ENCODE measurements around the gene JPH3. TPM values are rescaled to one million over a fixed set of nuclear protein-coding genes. Genes with fewer than 3 reads are reported as not detected.

Gene JPH3
- total RNA-seq, 2 experiments from 2014 or later, result 0.07 to 0.09 TPM

GRCh38 chr16:87598431-87598830 lies 3.9 kb upstream of the JPH3 start:
- ChIA-PET CTCF (interaction anchor here (0.8 to 2.3 kb wide), 2 partner anchors 11 to 38 kb away, joined by 3 to 7 read pairs; no protein-coding TSS in a partner anchor), POLR2A (interaction anchor here (0.6 kb wide), 1 partner anchor 183 kb away, joined by 3 read pairs; no protein-coding TSS in a partner anchor)
- Mint-ChIP-seq H3K36me3 (ENCODE audit: low read depth) (no peaks in the 10 kb centered on the region), H3K27ac (no peak overlapping the region), H3K4me3 (no peak overlapping the region), H3K9me3 (no peaks in the 10 kb centered on the region), H3K27me3 (peaks cover 43% of the 10 kb centered on the region), H3K4me1 (ENCODE audit: low read depth) (peaks cover 5% of the 10 kb centered on the region)
- intact Hi-C loops (cut with micrococcal nuclease), result no loop called here
- TF ChIP-seq CTCF (IDR thresholded peaks at IDR 0.05), result no peak
- ATAC-seq (no peak), DNase-seq (no peak)

DNA sequence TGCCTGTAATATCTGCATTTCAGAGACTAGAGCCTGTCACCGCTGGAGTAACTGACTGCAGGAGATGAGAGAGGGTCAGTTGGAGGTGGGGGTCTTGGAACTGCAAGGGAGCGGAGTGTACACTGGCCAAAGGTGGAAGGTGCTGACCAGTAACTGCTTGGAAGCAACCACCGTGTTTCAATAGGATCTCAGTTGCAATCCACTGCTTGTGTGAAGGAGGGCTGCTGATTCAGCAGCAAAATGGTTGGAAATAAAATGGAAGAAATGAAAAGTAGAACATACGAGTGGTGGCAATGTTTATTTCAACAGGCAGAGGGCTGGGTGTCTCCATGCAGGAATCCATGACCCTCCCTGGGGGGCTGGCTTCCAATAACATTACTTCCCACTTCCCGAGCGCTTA lies 2.1 kb upstream of the JPH3 start:
- CTCF ChIA-PET, result no interaction called here
- no peak for TF ChIP-seq CTCF (IDR thresholded peaks at IDR 0.05)
- DNase-seq (no peak), ATAC-seq (no peak)
- intact Hi-C loops (cut with micrococcal nuclease), result no loop called here
- no peak overlapping the region for H3K27ac Mint-ChIP-seq
- H3K4me3 Mint-ChIP-seq, result no peak overlapping the region
- H3K4me1 Mint-ChIP-seq (ENCODE audit: low read depth), result peaks cover 10% of the 10 kb centered on the region
- H3K36me3 Mint-ChIP-seq (ENCODE audit: low read depth), result no peaks in the 10 kb centered on the region
- POLR2A ChIA-PET, result interaction anchor here (1.0 kb wide), 1 partner anchor 18 kb away, joined by 3 read pairs; no protein-coding TSS in a partner anchor
- H3K9me3 Mint-ChIP-seq, result no peaks in the 10 kb centered on the region
- H3K27me3 Mint-ChIP-seq, result peaks cover 58% of the 10 kb centered on the region

DNA sequence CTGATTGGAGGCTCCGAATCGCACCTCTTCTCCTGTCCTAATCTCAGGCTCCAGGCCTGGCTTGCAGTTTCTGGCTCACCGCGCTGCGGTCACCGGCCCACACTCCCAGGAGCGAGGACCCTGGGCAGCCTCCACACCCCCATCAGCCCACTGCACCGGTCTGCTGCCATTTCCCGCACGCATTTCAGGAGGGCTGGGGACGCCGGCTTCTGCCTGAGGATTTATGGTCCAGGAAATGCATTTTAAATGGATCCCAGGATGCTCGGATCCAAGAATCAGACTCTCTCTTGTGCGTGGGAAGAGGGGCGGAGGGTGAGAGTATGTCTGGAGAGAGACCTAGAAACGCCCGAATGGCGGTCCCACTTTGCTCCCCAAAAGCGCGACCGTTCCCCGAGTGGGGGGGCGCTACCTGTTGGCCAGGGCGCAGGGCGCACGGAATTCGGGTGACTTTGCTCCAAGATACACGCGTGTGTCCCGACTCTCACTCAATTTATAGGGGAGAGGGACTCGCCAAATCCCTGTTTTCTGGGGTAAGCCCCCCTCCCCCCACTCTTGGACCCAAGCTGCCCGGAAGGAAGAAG lies 817 bp upstream of the JPH3 start:
- intact Hi-C loops (cut with micrococcal nuclease), result no loop called here
- no peak for ATAC-seq
- TF ChIP-seq CTCF (IDR thresholded peaks at IDR 0.05), result no peak
- ChIA-PET POLR2A (interaction anchor here (1.0 kb wide), 1 partner anchor 16 kb away, joined by 3 read pairs; no protein-coding TSS in a partner anchor), CTCF (interaction anchor here (1.3 kb wide), 1 partner anchor 35 kb away, joined by 3 read pairs; no protein-coding TSS in a partner anchor)
- no peak for DNase-seq
- Mint-ChIP-seq H3K36me3 (ENCODE audit: low read depth) (no peaks in the 10 kb centered on the region), H3K27me3 (peaks cover 60% of the 10 kb centered on the region), H3K4me3 (peak overlapping the region; percentile 24), H3K4me1 (ENCODE audit: low read depth) (peaks cover 10% of the 10 kb centered on the region), H3K27ac (no peak overlapping the region), H3K9me3 (no peaks in the 10 kb centered on the region)

- TF ChIP-seq CTCF (IDR thresholded peaks at IDR 0.05), result no peak
- H3K27ac Mint-ChIP-seq, result no peak overlapping the region
- H3K4me1 Mint-ChIP-seq (ENCODE audit: low read depth), result peaks cover 10% of the 10 kb centered on the region
- ATAC-seq (no peak), DNase-seq (no peak)
- H3K9me3 Mint-ChIP-seq, result no peaks in the 10 kb centered on the region
- ChIA-PET CTCF (interaction anchor here (0.7 to 1.3 kb wide), 2 partner anchors 34 to 50 kb away, joined by 3 read pairs; no protein-coding TSS in a partner anchor), POLR2A (no interaction called here)
- no peaks in the 10 kb centered on the region for H3K36me3 Mint-ChIP-seq (ENCODE audit: low read depth)
- peaks cover 68% of the 10 kb centered on the region for H3K27me3 Mint-ChIP-seq
- H3K4me3 Mint-ChIP-seq, result peak overlapping the region; percentile 57
- intact Hi-C loops (cut with micrococcal nuclease), result no loop called here
These were observed 744 bp downstream of the JPH3 start for GRCh38 chr16:87602821-87603683.

All from activated CD8-positive, alpha-beta T cell treated with anti-CD3 and anti-CD28 coated beads for 36 hours (primary cell).